Astrocyte (in vitro differentiated cells and primary cell): ENCODE data around the gene LSMEM2.

Source experiments
- EZH2 ChIP-seq: IDR thresholded peaks from 2 replicates; pipeline ENCODE4 v1.6.1; 2012; ENCODE audit warnings: mild to moderate bottlenecking, low read length, inconsistent platforms; ENCODE audit not compliant: insufficient read depth
- TF ChIP-seq, protein P1 (sequence below): IDR thresholded peaks from 2 replicates; pipeline ENCODE4 v1.5.1; 2011; ENCODE audit warnings: low read depth, mild to moderate bottlenecking, inconsistent platforms, low read length, moderate library complexity; ENCODE audit not compliant: insufficient read depth

DNA sequence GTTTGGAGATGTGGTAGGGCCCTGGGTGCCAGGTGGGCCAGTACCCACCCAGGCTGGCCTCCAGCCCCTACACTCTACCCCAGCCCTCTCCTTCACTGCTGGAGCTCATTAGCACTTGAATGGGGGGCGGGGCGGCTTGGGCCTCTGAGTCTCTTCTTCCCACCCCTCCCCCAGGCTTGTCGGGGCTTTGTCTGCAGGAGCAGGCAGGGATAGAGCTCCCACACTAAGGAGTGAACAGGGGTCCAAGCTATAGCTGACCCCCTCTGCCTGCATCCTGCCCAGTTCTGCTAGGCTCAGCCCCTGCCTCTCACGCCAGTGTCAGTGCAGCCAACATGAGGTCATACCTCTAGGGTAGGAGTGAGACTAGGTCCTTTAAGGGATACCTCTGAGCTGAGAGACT, 37.7 kb upstream of the LSMEM2 start:
- TF ChIP-seq, protein P1, sequence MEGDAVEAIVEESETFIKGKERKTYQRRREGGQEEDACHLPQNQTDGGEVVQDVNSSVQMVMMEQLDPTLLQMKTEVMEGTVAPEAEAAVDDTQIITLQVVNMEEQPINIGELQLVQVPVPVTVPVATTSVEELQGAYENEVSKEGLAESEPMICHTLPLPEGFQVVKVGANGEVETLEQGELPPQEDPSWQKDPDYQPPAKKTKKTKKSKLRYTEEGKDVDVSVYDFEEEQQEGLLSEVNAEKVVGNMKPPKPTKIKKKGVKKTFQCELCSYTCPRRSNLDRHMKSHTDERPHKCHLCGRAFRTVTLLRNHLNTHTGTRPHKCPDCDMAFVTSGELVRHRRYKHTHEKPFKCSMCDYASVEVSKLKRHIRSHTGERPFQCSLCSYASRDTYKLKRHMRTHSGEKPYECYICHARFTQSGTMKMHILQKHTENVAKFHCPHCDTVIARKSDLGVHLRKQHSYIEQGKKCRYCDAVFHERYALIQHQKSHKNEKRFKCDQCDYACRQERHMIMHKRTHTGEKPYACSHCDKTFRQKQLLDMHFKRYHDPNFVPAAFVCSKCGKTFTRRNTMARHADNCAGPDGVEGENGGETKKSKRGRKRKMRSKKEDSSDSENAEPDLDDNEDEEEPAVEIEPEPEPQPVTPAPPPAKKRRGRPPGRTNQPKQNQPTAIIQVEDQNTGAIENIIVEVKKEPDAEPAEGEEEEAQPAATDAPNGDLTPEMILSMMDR: no peak
- no peak for TF ChIP-seq EZH2
